Measurements from ENCODE around the gene DSG4.

The DSG4 gene

GRCh38 chr18:31410716-31411483, 34.3 kb downstream of the DSG4 start:
- no peak for DNase-seq

DNA sequence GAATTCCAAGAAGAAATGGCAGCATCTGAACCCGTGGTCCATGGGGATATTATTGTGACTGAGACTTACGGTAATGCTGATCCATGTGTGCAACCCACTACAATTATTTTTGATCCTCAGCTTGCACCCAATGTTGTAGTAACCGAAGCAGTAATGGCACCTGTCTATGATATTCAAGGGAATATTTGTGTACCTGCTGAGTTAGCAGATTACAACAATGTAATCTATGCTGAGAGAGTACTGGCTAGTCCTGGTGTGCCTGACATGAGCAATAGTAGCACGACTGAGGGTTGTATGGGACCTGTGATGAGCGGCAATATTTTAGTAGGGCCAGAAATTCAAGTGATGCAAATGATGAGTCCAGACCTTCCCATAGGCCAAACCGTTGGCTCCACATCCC, 36.6 kb downstream of the DSG4 start:
- DNase-seq: no peak

DNA sequence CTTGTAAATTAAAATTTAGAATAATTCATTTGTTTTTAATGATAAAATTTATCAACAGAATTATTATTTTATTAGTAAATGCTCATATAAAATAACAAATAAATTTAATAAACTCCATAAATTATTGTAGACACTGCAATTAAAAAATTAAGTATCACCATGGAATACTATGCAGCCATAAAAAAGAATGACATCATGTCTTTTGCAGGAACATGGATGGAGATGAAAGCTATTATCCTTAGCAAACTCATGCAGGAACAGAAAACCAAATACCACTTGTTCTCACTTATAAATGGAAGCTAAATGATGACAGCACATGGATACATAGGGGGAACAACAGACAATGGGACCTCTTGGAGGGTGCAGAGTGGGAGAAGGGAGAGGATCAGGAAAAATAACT, 41.3 kb downstream of the DSG4 start:
- DNase-seq: no peak

GRCh38 chr18:31419457-31419932, 42.9 kb downstream of the DSG4 start:
- DNase-seq: no peak

DNA sequence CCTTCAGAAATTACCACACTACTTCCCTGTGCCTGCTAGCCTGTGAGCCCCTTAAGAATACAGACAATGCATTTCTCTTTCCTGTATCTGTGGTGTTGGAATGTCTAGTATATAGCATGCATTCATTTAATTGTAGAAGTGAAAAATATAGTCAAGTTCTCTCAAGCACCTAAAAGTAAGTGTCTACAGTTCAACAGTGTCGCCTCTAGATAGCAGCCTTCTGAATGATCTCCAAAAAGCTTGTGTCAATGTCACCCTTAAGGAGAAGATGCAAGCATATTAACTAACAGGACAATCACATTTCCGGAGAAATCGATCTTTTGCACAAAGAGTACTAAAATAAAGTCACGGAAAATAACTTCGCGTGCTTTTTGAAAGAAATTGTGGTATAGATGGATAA, 43.5 kb downstream of the DSG4 start:
- DNase-seq: no peak

DNA sequence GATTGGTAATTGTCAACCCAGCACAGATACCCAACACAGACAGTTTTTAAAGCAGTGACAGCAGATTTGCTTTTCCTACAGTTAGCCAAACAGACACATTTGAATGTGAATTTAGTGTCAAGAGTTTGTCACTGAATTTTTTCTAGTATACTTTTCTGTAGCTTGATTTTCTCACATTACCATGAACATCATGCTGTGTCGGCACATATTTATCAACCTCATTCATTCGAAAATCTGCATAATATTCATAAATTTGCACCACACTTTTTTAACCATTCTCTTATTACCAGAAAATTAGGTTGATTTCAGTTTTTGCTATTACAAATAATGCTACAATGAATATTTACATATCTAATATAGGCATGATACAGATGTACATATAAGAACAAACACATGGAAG, 43.9 kb downstream of the DSG4 start:
- DNase-seq: no peak

- DNase-seq: no peak
These were observed 47.9 kb downstream of the DSG4 start for GRCh38 chr18:31424383-31424988.

DNA sequence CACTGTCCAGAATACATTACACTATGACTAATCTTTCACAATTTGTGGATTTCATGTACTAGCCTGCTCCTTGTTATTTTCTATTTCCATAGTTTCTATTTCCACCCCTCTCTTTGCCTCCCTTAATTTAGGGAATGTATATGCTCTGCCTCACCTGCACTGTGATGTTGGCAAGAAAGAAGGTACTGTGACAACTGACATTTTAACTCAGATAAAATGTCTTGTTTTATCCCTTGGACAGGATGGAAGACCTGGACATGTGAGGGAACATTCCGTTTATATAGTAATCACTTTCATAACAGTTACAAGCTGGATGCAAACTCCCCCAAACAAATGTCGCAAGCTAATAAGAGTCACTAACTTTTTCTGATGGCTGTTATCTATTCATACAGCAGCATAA, 49.4 kb downstream of the DSG4 start:
- DNase-seq: no peak

DNA sequence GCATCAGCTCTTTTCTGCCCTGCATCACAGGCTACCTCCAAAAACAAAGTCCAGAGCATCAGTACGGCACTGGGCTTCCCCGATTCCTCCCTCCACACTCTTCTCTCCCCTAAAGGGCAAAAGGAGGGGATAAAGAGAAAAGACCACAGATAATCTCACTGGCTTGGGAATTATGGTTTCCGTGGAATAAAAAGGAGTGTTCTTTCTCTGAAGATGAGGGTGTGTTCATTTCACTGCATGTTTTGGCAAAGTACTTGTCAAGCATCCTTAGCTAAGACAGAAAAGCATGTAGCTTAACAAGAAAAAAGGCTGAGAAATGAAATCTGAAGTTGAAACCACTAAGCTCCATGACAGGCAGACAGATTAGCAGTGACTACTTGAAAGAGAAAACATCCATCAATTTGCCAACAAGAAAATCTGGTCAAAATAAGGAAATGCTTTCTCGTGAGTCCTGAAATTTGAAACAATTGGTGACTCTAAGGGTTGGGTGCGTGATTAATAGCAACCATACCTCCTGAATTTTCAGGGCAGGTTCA, 50.4 kb downstream of the DSG4 start:
- no peak for DNase-seq

- no peak for DNase-seq
These were observed 51.6 kb downstream of the DSG4 start for GRCh38 chr18:31428211-31428610.

DNA sequence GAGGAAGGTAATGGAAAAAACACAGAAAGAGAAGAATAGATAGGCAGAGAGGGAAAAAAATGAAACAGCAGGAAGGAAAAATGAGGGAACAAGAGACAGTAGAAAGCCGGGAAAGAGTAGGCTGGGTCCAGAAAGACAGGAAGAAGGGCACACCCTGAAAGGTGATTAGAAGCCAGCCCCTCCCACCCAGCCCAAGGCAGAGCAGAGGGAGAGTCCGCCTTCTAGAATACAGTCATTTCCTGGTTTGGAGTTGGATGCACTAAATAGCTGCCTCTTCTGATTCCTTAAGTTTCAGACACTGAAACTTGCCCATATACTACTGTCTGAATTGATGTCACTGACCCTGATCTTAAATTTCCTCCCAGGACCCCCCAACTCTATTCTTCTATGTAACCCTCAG, 53.0 kb downstream of the DSG4 start:
- no peak for DNase-seq

GRCh38 chr18:31430072-31430471, 53.5 kb downstream of the DSG4 start:
- DNase-seq: no peak

DNA sequence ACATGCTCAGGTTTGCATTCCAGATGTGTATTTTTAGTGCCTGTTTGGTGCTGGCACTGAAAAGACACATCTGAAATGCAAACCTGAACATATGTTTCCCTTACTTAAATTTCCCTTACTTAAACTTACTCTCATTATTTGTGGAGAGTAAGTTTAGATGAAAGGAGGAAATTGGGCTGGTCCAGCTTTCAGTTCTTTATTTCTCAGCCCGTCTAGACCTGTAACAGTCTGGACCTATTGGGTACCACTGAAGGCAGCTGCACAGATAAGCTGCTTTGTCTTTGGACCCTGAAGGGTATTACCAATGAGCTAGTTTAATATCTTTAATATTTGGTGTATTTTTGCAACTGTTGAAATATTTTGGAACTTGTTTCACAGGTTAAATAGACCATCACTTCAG, 54.0 kb downstream of the DSG4 start:
- DNase-seq: no peak

DNA sequence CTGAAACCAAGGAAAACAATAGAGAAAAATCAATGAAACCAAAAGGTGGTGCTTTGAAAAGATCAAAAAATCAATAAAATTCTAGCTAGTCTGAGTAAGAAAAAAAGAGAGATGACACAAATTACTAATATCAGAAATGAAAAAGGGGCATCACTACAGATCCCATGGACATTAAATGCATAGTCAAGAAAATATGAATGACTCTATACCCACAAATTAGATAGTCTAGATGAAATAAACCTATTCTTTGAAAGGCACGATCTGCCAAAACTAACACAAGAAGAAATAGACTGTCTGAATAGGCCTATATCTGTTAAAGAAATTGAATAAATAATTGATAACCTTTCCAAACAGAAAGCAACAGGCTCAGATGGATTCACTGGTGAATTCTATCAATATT, 55.7 kb downstream of the DSG4 start:
- no peak for DNase-seq

DNA sequence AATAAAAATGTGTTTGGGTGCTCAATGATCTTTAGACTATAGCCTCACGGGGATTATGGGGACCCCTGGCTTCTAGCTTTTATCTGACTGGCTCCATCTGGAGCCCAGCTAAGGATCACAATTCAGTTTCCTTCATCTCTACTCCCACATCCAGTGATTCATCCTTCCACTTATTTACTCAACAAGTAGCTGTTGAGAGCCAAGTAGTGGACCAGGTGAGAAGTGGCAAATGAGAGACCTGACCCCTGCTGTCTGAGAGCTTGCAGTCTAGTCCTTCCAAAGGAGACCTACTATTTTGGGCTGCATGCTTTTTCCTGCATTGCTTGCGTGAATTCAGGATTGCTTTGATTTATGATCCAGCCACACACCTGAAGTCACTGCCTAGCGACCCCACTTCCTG, 60.2 kb downstream of the DSG4 start:
- DNase-seq: no peak

DNA sequence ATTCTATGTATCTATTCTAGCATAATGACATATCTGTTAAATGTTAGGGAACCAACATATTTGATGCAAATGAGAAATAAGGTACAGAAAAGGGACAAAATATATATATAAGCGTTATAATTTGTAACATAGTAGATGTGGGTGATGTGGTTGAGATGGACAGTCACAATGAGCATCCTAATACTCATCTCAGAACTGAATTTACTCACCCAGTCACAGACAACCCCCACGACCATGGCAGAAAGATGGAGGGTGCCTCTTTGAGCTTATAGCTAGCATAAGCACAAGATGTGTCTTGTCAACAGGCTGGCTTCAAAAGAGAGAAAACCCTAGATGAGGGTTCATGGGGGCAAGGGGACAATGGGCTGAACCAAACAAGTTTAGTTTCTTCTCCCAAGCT, 61.8 kb downstream of the DSG4 start:
- DNase-seq: no peak

GRCh38 chr18:31439807-31440325, 63.3 kb downstream of the DSG4 start:
- DNase-seq: no peak

GRCh38 chr18:31440787-31441186, 64.2 kb downstream of the DSG4 start:
- no peak for DNase-seq

DNA sequence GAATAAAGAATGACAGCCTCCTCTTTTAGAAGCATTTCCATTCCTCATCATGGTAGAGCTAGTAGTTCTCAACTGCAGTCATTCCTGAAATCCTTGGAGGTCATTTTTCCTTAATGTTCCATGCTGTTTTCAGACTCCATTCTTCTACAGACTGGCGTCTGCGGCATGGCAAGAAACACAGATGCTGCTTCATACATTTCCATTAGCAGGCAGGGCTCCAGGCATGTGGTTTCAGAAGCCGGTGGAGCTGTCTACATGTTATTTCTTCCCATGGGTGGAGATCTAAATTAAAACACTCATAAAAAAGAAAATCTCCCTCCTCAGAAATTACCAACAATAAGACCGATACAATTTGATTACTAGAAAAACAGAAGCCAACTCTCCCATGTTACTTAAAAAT, 64.9 kb downstream of the DSG4 start:
- no peak for DNase-seq

- DNase-seq: no peak
These were observed 67.6 kb downstream of the DSG4 start for GRCh38 chr18:31444142-31444541.

GRCh38 chr18:31445908-31446307, 69.3 kb downstream of the DSG4 start:
- no peak for DNase-seq

GRCh38 chr18:31446854-31447253, 70.3 kb downstream of the DSG4 start:
- no peak for DNase-seq

GRCh38 chr18:31447530-31448191, 71.1 kb downstream of the DSG4 start, which contains the start of gene DSG3:
DSG3 (plus strand) TSS chr18:31447741; CDS start chr18:31447878, 137 bp downstream.
- DNase-seq: no peak

DNA sequence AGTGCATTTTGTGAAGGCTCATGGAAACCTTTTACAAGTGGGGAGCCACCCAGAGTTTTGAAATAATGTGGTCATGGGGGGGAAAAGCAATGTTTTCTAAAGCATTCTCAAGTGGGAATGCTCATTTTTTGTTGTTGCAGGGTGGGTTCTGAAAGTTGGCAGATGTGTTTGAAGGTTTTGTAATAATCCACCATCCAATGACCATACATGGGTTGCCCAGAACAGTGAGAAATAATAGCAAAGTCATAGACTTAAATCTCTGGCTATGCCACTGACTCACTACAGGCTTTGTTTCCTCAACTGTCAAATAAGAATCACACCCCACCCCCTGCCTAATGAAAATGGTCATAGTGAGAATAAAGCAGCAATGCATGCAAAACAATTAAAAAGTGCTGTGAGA, 73.8 kb downstream of the DSG4 start:
- no peak for DNase-seq

All from NCI-H2029 treated with DMSO at 0.1 percent for 48 hours (cell line).